HL-60 (cell line): ENCODE data around the gene MLLT3.

Experiments
- DNase-seq, 2 experiments: peaks; one replicate each; pipeline ENCODE4 v3.0.0-alpha.2; 2010 to 2020; ENCODE audit warnings: low read depth in 1 of 2, low spot score in 1 of 2
- H3K27ac ChIP-seq: fragments of 250-450 bp; sonication (Bioruptor Pico); replicated peaks from 2 replicates; pipeline ENCODE4 v1.5.1; 2020; ENCODE audit warnings: mild to moderate bottlenecking, moderate library complexity
- H3K27me3 ChIP-seq: fragments of 250-450 bp; sonication (Bioruptor Pico); 2 replicates; pipeline ENCODE4 v1.5.1; 2021; ENCODE audit warnings: mild to moderate bottlenecking, moderate library complexity; ENCODE audit not compliant: insufficient read depth, poor library complexity, severe bottlenecking
- H3K4me3 ChIP-seq: replicated peaks from 2 replicates; pipeline ENCODE4 v1.5.1; 2011; ENCODE audit warnings: mild to moderate bottlenecking, control low read depth, low read length; ENCODE audit not compliant: insufficient read depth
- GABPA ChIP-seq: IDR thresholded peaks from 2 replicates; pipeline ENCODE4 v1.6.1; 2012; ENCODE audit warnings: low read depth
- POLR2AphosphoS5 ChIP-seq: IDR thresholded peaks from 2 replicates; pipeline ENCODE4 v1.6.1; 2012; ENCODE audit warnings: low read depth
- REST ChIP-seq: IDR thresholded peaks from 2 replicates; pipeline ENCODE4 v1.6.1; 2012; ENCODE audit warnings: low read depth; ENCODE audit not compliant: insufficient replicate concordance
- SPI1 ChIP-seq: IDR thresholded peaks from 2 replicates; pipeline ENCODE4 v1.6.1; 2012; ENCODE audit warnings: low read depth, mild to moderate bottlenecking, borderline replicate concordance
- TF ChIP-seq, protein P1 (sequence below): IDR thresholded peaks from one replicate; pipeline ENCODE4 v1.5.1; 2011; ENCODE audit warnings: low read length, control low read depth, inconsistent platforms; ENCODE audit not compliant: insufficient read depth

Gene MLLT3

DNA sequence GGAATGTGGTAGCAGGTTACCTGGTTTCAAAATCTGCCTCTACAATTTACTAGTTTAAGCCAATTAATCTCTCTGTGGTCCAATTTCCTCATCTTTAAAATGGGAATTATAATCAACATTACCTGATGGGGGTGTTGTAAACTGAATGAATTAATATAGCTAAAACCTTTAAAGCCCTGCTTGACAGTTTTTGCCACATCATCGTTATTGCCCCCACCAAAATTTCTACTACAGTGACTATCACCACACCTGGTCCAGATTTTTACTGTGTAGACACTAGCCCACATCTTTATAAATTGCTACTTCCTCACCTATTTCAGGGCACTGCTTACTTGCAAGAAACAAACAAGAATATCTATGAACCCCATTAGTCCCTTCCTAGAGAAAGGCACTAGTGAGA is 65.0 kb downstream of the MLLT3 start:
- no peak for DNase-seq
- Histone ChIP-seq H3K27me3 (no peaks in the 10 kb centered on the region), H3K27ac (no peak overlapping the region), H3K4me3 (no peak overlapping the region)
- TF ChIP-seq POLR2AphosphoS5 (no peak), GABPA (no peak), SPI1 (no peak), REST (no peak)
- TF ChIP-seq, protein P1, sequence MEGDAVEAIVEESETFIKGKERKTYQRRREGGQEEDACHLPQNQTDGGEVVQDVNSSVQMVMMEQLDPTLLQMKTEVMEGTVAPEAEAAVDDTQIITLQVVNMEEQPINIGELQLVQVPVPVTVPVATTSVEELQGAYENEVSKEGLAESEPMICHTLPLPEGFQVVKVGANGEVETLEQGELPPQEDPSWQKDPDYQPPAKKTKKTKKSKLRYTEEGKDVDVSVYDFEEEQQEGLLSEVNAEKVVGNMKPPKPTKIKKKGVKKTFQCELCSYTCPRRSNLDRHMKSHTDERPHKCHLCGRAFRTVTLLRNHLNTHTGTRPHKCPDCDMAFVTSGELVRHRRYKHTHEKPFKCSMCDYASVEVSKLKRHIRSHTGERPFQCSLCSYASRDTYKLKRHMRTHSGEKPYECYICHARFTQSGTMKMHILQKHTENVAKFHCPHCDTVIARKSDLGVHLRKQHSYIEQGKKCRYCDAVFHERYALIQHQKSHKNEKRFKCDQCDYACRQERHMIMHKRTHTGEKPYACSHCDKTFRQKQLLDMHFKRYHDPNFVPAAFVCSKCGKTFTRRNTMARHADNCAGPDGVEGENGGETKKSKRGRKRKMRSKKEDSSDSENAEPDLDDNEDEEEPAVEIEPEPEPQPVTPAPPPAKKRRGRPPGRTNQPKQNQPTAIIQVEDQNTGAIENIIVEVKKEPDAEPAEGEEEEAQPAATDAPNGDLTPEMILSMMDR, result no peak

DNA sequence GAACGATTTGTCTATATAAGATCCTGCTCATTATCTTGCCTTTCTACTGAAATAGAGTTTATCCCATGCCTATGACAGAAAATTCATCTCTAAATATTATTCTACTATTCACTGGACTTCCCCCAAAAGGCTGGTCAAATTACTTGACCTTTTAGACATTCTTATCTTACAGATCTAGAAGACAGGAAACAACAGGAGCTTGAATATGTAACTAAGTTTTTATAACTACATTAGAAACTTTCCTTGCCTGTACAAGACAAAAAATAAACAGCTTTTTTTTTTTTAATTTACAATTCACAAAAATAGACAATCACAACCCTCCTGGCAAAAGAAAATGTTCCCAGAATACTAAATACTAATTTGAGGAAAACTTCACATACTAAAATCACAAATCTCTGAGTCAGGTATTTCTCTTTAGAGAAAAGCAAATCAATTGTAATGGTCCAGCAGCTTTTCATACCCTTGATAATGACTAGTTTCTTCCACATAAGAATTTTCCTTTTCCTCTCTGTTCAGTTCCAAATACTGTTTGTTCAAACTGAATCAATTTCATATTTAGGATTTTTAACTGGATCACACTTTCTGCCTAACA is 68.6 kb downstream of the MLLT3 start:
- DNase-seq, result no peak
- H3K27me3 ChIP-seq, result no peaks in the 10 kb centered on the region
- no peak overlapping the region for H3K4me3 ChIP-seq
- no peak overlapping the region for H3K27ac ChIP-seq
- TF ChIP-seq SPI1 (no peak), POLR2AphosphoS5 (no peak), GABPA (no peak), REST (no peak)
- TF ChIP-seq, protein P1, result no peak

DNA sequence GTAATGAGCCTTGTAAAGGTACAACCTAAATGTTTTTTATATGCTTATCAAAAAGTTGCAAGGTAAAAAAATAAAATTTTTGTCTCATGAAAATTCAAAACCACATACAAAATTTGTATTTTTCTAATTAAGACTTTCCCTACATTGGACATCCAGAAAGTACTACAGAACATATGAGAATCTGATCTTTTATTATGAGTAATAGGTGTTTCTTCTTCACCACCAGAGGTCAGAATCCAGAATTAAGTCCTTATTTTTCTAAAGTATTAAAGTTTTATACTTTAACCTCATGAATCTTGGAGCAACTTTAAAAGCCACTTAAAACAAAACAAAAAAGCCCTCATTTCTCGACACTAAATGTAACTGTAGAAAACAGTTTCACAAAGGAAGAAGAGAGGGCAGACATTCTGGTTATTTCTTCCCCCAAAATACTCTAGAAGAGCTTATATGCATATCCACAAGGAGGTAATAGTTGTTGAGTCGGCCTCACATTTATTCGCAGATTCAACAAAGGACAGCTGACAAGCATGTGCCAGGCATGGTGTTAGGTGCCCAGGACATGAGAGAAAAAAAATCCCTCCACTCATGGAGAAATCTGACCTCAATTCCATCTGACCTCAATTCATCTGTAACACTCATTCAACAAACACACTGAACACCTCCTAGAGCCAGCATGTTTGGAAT is 69.3 kb downstream of the MLLT3 start:
- TF ChIP-seq REST (no peak), GABPA (no peak), POLR2AphosphoS5 (no peak), SPI1 (no peak)
- TF ChIP-seq, protein P1, result no peak
- Histone ChIP-seq H3K4me3 (no peak overlapping the region), H3K27ac (no peak overlapping the region), H3K27me3 (no peaks in the 10 kb centered on the region)
- no peak for DNase-seq
